Osteocyte (in vitro differentiated cells): ENCODE measurements around the gene TENM4. TPM values are rescaled to one million over a fixed set of nuclear protein-coding genes. Genes with fewer than 3 reads are reported as not detected.

ENCODE experiments used
- DNase-seq: peaks from one replicate; pipeline ENCODE4 v3.0.0; 2021; ENCODE audit warnings: mixed read lengths; ENCODE audit not compliant: unreplicated experiment; ENCODE audit errors: extremely low spot score
- H3K27ac Mint-ChIP-seq: one replicate; pipeline ENCODE4 v1.8.0; 2021; ENCODE audit warnings: mild to moderate bottlenecking, mixed read lengths; ENCODE audit not compliant: unreplicated experiment
- H3K27me3 Mint-ChIP-seq: one replicate; pipeline ENCODE4 v1.8.0; 2021; ENCODE audit warnings: mixed read lengths; ENCODE audit not compliant: unreplicated experiment
- H3K36me3 Mint-ChIP-seq: one replicate; pipeline ENCODE4 v1.8.0; 2021; ENCODE audit warnings: mixed read lengths; ENCODE audit not compliant: unreplicated experiment
- H3K4me1 Mint-ChIP-seq: one replicate; pipeline ENCODE4 v1.8.0; 2021; ENCODE audit warnings: mixed read lengths; ENCODE audit not compliant: unreplicated experiment
- H3K4me3 Mint-ChIP-seq: one replicate; pipeline ENCODE4 v1.8.0; 2021; ENCODE audit warnings: mild to moderate bottlenecking, moderate library complexity, mixed read lengths; ENCODE audit not compliant: unreplicated experiment
- H3K9me3 Mint-ChIP-seq: one replicate; pipeline ENCODE4 v1.8.0; 2021; ENCODE audit warnings: mixed read lengths; ENCODE audit not compliant: unreplicated experiment
- total RNA-seq: library from RNA; stranded (reverse); gene quantifications from 2 replicates; pipeline ENCODE4 v1.2.1, GENCODE V29; 2021
- TF ChIP-seq, protein P1 (sequence below): fragments of 200-600 bp; sonication (generic); IDR thresholded peaks from 2 replicates; pipeline ENCODE4 v1.5.0; 2021; ENCODE audit warnings: antibody characterized with exemption, mild to moderate bottlenecking, moderate library complexity

The TENM4 gene
- total RNA-seq, 1 donor from 2014 or later: 74.1 TPM

DNA sequence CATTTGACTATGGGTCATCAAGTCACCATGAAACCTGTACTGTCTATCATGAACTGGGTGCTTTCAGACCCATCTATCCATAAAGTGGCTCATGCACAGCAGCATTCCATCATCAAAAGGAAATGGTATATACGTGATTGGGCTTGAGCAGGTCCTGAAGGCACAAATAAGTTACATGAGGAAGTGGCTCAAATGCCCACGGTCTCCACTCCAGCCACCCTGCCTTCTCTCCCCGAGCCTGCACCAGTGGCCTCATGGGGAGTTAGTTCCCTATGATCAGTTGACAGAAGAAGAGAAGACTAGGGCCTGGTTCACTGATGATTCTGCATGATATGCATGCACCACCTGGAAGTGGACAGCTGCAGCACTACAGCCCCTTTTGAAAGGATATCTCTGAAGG, 312.5 kb downstream of the TENM4 start:
- Mint-ChIP-seq H3K9me3 (peaks cover 30% of the 10 kb centered on the region), H3K27me3 (peaks cover 2% of the 10 kb centered on the region), H3K36me3 (peaks cover 7% of the 10 kb centered on the region), H3K4me1 (peaks cover 11% of the 10 kb centered on the region), H3K4me3 (no peak overlapping the region), H3K27ac (no peak overlapping the region)
- TF ChIP-seq, protein P1, sequence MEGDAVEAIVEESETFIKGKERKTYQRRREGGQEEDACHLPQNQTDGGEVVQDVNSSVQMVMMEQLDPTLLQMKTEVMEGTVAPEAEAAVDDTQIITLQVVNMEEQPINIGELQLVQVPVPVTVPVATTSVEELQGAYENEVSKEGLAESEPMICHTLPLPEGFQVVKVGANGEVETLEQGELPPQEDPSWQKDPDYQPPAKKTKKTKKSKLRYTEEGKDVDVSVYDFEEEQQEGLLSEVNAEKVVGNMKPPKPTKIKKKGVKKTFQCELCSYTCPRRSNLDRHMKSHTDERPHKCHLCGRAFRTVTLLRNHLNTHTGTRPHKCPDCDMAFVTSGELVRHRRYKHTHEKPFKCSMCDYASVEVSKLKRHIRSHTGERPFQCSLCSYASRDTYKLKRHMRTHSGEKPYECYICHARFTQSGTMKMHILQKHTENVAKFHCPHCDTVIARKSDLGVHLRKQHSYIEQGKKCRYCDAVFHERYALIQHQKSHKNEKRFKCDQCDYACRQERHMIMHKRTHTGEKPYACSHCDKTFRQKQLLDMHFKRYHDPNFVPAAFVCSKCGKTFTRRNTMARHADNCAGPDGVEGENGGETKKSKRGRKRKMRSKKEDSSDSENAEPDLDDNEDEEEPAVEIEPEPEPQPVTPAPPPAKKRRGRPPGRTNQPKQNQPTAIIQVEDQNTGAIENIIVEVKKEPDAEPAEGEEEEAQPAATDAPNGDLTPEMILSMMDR: no peak
- no peak for DNase-seq

DNA sequence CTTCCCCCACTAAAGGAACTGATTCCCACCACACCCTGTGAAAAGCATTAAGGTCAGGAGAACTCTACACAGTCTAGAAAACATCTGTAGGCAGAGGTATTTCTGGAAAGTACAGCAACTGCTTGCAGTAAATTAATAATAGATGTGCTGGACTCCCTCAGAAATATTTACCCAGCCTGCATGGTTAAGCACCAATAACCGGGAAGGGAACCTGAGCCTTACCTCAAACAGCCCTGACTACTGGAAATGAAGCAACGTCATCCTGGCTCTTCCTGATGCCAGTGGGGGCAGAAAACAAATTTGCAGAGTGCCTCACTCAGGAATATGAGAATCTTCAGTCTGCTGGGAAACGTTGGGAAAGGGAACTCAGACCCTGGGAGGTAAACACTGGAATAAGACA, 318.1 kb downstream of the TENM4 start:
- Mint-ChIP-seq H3K4me3 (no peak overlapping the region), H3K4me1 (peaks cover 7% of the 10 kb centered on the region), H3K27ac (no peak overlapping the region)

DNA sequence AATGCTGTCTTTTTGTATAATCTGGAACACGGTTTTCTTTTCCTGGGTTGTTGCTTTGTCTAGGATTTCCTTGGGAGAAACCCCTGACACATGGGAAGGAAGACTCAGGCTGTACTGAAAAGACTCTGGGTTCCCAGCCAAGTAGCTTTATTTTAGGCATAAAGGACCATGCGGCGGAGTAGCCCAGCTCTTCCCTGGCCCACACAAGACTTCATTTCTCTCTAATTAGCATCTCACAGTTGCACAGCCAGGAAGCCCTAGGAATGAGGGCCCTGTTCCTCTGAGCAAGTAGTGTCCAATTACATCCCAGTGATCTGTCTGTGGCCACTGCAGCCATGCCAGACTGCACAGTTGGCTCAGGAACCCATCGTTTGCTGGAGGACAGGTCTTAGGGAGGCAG, 319.5 kb downstream of the TENM4 start:
- peak overlapping the region; percentile 62 for H3K27ac Mint-ChIP-seq
- TF ChIP-seq, protein P1: no peak
- peaks cover 8% of the 10 kb centered on the region for H3K9me3 Mint-ChIP-seq
- no peak for DNase-seq
- H3K4me1 Mint-ChIP-seq: peaks cover 14% of the 10 kb centered on the region
- H3K36me3 Mint-ChIP-seq: peaks cover 6% of the 10 kb centered on the region
- no peak overlapping the region for H3K4me3 Mint-ChIP-seq
- H3K27me3 Mint-ChIP-seq: no peaks in the 10 kb centered on the region

More for the DNA sequence above, 318.1 kb downstream of the TENM4 start:
- Mint-ChIP-seq H3K9me3 (peaks cover 19% of the 10 kb centered on the region), H3K36me3 (peaks cover 6% of the 10 kb centered on the region), H3K27me3 (no peaks in the 10 kb centered on the region)
- no peak for DNase-seq
- TF ChIP-seq, protein P1: no peak

DNA sequence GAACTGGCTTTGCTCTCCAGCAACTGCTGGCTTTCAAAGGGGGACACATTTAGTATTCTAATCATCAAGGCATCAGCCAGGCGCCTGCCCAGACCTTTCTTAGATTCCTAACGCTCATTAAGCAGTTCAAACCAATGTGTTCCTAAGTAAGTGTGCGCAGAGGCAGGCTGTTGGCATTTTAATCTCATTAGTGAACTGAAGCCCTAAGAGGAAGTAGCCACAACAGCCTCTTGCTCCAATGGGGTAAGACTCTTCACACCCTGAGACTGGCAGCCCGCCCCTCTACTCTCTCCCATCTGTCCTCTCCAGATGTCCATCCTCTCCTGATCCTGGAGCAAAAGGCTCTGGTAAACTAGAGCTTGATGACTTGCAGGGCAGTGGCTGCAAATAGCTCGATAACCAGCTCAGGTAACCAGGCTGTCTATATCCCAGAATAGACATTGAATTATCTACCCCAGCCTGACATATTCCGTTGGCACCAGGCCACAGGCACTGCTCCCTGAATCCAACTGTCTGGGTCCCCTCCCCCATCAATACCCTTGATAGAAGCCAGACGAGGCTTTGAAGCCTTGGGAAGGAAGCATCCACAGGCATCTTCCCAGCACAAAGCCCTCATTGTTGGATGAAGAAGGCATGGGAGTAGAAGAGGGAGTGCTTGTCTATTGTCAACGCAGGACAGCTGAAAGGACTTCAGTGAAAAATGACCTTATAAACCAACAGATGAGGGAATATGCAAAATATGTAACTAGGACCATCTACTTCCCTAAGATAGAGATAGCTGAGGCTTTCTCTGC, 321.1 kb downstream of the TENM4 start:
- H3K27me3 Mint-ChIP-seq: no peaks in the 10 kb centered on the region
- TF ChIP-seq, protein P1: no peak
- no peaks in the 10 kb centered on the region for H3K36me3 Mint-ChIP-seq
- peaks cover 4% of the 10 kb centered on the region for H3K9me3 Mint-ChIP-seq
- no peak overlapping the region for H3K4me3 Mint-ChIP-seq
- peaks cover 17% of the 10 kb centered on the region for H3K4me1 Mint-ChIP-seq
- H3K27ac Mint-ChIP-seq: no peak overlapping the region
- DNase-seq: no peak

DNA sequence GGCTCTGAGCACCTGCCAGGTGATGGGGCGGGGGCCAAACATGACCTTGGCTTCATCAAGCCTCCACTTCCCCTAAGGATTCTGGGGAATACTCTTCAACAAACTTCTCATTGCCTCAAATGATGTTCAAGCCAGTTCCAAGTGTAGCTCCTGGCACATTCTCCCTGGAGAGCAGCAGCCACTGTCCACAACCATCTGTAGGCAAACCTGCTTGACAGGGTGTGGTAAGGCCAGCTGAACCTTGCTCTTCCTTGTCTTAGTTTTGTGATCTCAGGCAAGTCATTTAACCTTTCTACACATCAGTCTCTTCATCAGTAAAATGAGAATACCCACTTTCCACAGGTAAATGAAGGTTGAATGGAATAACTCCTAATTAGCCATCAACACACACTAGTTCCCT, 323.3 kb downstream of the TENM4 start:
- H3K36me3 Mint-ChIP-seq: no peaks in the 10 kb centered on the region
- H3K9me3 Mint-ChIP-seq: peaks cover 4% of the 10 kb centered on the region
- H3K27me3 Mint-ChIP-seq: no peaks in the 10 kb centered on the region
- no peak overlapping the region for H3K4me3 Mint-ChIP-seq
- H3K27ac Mint-ChIP-seq: no peak overlapping the region
- peaks cover 31% of the 10 kb centered on the region for H3K4me1 Mint-ChIP-seq
- peak; percentile 34 for DNase-seq
- TF ChIP-seq, protein P1: no peak
